GM12874 (cell line): Measurements from ENCODE around the gene ATP6V1F.

Experiments
- CTCF ChIP-seq: IDR thresholded peaks from 2 replicates; pipeline ENCODE4 v1.5.1; 2011; ENCODE audit warnings: low read depth, mild to moderate bottlenecking, control low read depth, low read length, moderate library complexity; ENCODE audit not compliant: insufficient read depth

ATP6V1F gene

GRCh38 chr7:128904381-128905197 is 41.9 kb downstream of the ATP6V1F start:
- TF ChIP-seq CTCF = peak; percentile 63

DNA sequence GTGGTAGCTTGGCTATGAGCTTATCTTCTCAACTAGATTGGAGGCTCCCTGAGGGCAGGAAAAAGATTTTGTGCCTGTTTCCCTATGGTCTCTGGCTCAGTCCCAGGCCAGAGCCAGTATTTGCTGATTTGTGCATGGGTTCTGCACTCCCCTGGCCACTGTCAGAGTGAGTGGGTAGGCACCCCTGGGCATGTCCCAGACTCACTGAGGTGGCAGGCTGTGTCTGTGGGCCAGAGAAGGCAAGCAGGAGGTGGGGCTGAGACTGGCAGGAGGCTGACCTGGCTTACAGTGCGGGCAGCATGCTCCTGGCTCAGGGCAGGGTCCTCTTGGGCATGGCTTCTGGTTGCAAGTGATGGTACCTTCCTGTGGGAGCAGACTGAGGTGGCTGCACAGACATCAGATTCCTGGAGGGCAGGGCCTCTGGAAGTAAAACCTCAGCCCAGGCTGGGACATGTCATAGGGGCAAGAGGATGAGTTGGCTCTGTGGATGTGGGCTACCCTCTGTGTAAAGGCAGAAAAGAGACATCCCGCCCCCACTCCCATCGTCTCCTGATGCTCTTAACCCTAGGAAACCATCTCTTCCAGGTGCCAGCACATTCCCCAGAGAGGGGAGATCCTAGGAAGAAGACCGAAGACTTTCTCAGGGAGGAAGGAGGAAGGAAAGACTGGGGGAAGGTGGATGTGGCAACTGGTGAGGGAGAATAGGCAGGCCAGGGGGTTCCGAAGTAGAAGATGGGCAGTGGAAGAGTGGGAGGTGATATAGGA is 43.5 kb downstream of the ATP6V1F start:
- no peak for TF ChIP-seq CTCF

- no peak for TF ChIP-seq CTCF
Observed at GRCh38 chr7:128906766-128907559, 44.3 kb downstream of the ATP6V1F start.

GRCh38 chr7:128908750-128909624 is 46.3 kb downstream of the ATP6V1F start:
- no peak for TF ChIP-seq CTCF

DNA sequence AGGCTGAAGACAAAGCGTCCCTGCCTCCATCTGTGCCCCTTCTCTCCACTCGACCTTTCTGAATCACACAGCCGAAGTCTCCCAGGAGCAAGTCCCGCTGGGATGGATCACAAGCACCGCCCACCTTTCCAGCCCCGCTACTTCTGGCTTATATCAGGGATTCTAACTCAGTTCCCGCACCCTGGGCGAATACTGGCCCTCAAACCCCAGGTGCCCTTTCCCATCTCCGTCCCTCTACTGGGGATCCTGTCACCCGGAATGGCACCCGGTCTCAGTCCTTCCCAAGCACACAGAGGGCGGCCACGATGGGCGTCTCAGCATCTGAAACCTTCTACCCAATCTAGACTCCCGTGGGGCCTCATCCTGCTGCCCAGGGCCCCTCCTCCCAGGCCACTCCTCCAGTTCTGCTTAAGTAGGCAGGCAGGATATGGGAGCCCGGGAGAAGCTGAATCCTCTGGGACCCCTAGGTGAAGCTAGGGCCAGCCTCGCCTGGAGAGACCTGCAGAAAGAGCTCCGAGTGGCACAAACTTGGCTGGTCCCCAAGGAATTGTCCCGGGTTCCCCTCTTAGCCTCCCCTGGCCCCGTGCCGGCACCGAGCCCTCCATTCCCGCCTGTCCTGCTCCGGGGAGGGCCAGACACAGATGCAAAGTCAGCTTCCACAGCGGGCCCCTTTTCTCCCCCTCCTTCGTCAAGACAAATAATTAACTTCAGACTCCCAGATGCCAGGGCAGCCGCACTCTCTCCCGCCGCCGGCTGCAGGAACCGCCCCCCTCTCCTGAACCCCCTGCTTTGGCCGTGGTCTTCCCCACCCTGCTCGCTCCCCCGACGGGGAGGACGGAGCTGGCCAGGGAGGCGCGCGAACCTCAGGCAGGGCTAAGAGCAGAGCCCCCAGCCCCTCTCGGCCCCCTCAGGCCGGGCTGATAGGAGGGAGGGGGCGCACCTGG is 47.2 kb downstream of the ATP6V1F start:
- TF ChIP-seq CTCF = no peak

- TF ChIP-seq CTCF = no peak
Observed at GRCh38 chr7:128910569-128910945, 47.9 kb downstream of the ATP6V1F start, which contains the start of gene KCP. Gene KCP, minus strand, starts transcription at chr7:128910709. Its CDS starts 33 bp downstream, at chr7:128910676.
